Measurements from ENCODE around the gene GATB. TPM values are rescaled to one million over a fixed set of nuclear protein-coding genes. Genes with fewer than 3 reads are reported as not detected.

GATB gene
- total and polyA plus RNA-seq, 2 donors (not counting 1 experiment from before 2014, with no cell fraction given): 18.7 to 20.8 TPM

DNA sequence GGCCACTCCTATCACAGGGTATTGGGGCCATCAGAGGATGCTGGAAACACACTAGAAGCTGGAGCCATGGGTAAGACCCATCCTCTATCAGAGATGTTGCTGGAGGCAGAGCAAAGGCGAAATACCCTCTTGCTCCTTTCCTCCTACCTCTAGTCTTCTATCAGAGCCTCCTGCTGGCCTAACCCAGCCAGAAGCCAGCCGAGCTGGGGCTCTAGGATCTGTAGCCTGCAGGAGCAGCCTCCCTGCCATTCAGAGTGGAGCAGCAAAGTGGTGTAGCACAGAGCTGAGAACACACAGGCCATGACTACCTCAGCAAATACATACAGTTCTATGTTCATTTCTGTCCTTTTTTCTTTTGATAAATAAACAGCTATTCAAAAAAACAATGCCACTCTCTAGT, 35.7 kb downstream of the GATB start:
- no peaks in the 10 kb centered on the region for H3K36me3 ChIP-seq (ENCODE audit: control insufficient read depth, insufficient read depth, low read length)
- H3K79me2 ChIP-seq (ENCODE audit: control insufficient read depth, insufficient read depth, low read length): no peaks in the 10 kb centered on the region
- H3K27ac ChIP-seq (ENCODE audit: insufficient read depth, low read length): no peak overlapping the region
- no peak overlapping the region for H3K4me2 ChIP-seq (ENCODE audit: extremely low read depth, insufficient read depth, low read length)
- H3K9me3 ChIP-seq (ENCODE audit: control insufficient read depth, insufficient read depth, low read depth, low read length): no peaks in the 10 kb centered on the region
- no peaks in the 10 kb centered on the region for H3K4me1 ChIP-seq (ENCODE audit: control insufficient read depth, extremely low read depth, insufficient read depth, low read length)
- H3K4me3 ChIP-seq (replicated peaks in 1 of 4; ENCODE audit: control extremely low read depth in 1 of 4, insufficient read depth in 1 of 4, low read depth in 3 of 4, low read length in 4 of 4): no peak overlapping the region
- no peaks in the 10 kb centered on the region for H4K20me1 ChIP-seq (ENCODE audit: control insufficient read depth, extremely low read depth, insufficient read depth, low read length)
- no peaks in the 10 kb centered on the region for H3K27me3 ChIP-seq (ENCODE audit: control insufficient read depth, insufficient read depth, low read length)
- DNase-seq (ENCODE audit: low read depth in 2 of 2): no peak
- TF ChIP-seq, protein P1, sequence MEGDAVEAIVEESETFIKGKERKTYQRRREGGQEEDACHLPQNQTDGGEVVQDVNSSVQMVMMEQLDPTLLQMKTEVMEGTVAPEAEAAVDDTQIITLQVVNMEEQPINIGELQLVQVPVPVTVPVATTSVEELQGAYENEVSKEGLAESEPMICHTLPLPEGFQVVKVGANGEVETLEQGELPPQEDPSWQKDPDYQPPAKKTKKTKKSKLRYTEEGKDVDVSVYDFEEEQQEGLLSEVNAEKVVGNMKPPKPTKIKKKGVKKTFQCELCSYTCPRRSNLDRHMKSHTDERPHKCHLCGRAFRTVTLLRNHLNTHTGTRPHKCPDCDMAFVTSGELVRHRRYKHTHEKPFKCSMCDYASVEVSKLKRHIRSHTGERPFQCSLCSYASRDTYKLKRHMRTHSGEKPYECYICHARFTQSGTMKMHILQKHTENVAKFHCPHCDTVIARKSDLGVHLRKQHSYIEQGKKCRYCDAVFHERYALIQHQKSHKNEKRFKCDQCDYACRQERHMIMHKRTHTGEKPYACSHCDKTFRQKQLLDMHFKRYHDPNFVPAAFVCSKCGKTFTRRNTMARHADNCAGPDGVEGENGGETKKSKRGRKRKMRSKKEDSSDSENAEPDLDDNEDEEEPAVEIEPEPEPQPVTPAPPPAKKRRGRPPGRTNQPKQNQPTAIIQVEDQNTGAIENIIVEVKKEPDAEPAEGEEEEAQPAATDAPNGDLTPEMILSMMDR (conservative IDR thresholded peaks at IDR 0.05 in 1 of 2, IDR thresholded peaks at IDR 0.05 in 1 of 2; ENCODE audit: low read depth in 1 of 2, low read length in 2 of 2): no peak
- no peak for TF ChIP-seq EZH2 (IDR thresholded peaks at IDR 0.05; ENCODE audit: low read length, missing control alignments)
- H3K9ac ChIP-seq (ENCODE audit: insufficient read depth, low read length): no peak overlapping the region
- no peak overlapping the region for H2AFZ ChIP-seq (ENCODE audit: low read length)

- DNase-seq (ENCODE audit: low read depth in 2 of 2): no peak
- Histone ChIP-seq H3K9me3 (ENCODE audit: control insufficient read depth, insufficient read depth, low read depth, low read length) (no peaks in the 10 kb centered on the region), H3K27ac (ENCODE audit: insufficient read depth, low read length) (no peak overlapping the region), H3K4me1 (ENCODE audit: control insufficient read depth, extremely low read depth, insufficient read depth, low read length) (no peaks in the 10 kb centered on the region), H3K36me3 (ENCODE audit: control insufficient read depth, insufficient read depth, low read length) (no peaks in the 10 kb centered on the region), H3K79me2 (ENCODE audit: control insufficient read depth, insufficient read depth, low read length) (no peaks in the 10 kb centered on the region), H3K4me2 (ENCODE audit: extremely low read depth, insufficient read depth, low read length) (no peak overlapping the region), H3K27me3 (ENCODE audit: control insufficient read depth, insufficient read depth, low read length) (no peaks in the 10 kb centered on the region), H3K9ac (ENCODE audit: insufficient read depth, low read length) (no peak overlapping the region), H2AFZ (ENCODE audit: low read length) (no peak overlapping the region), H4K20me1 (ENCODE audit: control insufficient read depth, extremely low read depth, insufficient read depth, low read length) (no peaks in the 10 kb centered on the region), H3K4me3 (replicated peaks in 1 of 4; ENCODE audit: control extremely low read depth in 1 of 4, insufficient read depth in 1 of 4, low read depth in 3 of 4, low read length in 4 of 4) (no peak overlapping the region)
- TF ChIP-seq, protein P1 (conservative IDR thresholded peaks at IDR 0.05 in 1 of 2, IDR thresholded peaks at IDR 0.05 in 1 of 2; ENCODE audit: low read depth in 1 of 2, low read length in 2 of 2): no peak
- no peak for TF ChIP-seq EZH2 (IDR thresholded peaks at IDR 0.05; ENCODE audit: low read length, missing control alignments)
Measured at GRCh38 chr4:151721916-151722315, 38.9 kb downstream of the GATB start.

DNA sequence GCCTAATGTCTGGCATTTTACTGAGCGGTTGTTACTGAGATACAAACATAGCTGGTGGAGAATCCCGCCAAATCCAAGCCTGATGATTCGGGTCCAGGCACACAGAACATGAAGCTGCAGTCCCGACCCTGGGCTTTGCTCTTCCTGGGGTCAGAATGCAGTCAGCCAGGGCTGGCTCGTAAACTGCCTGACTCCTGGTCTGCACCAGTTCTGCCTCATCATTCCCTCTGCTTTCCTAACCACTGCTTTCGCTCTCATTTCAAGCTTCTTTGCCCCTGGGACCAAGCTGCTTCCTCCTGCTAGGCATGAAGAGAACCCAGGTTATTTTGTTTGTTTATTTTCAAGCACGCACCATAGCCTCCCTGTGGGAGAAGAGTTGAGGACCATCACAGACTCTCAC, 39.3 kb downstream of the GATB start:
- H3K27ac ChIP-seq (ENCODE audit: insufficient read depth, low read length): no peak overlapping the region
- no peaks in the 10 kb centered on the region for H3K27me3 ChIP-seq (ENCODE audit: control insufficient read depth, insufficient read depth, low read length)
- TF ChIP-seq, protein P1 (conservative IDR thresholded peaks at IDR 0.05 in 1 of 2, IDR thresholded peaks at IDR 0.05 in 1 of 2; ENCODE audit: low read depth in 1 of 2, low read length in 2 of 2): no peak
- TF ChIP-seq EZH2 (IDR thresholded peaks at IDR 0.05; ENCODE audit: low read length, missing control alignments): no peak
- H3K4me3 ChIP-seq (replicated peaks in 1 of 4; ENCODE audit: control extremely low read depth in 1 of 4, insufficient read depth in 1 of 4, low read depth in 3 of 4, low read length in 4 of 4): no peak overlapping the region
- no peak overlapping the region for H2AFZ ChIP-seq (ENCODE audit: low read length)
- no peaks in the 10 kb centered on the region for H3K9me3 ChIP-seq (ENCODE audit: control insufficient read depth, insufficient read depth, low read depth, low read length)
- H3K9ac ChIP-seq (ENCODE audit: insufficient read depth, low read length): no peak overlapping the region
- H3K4me2 ChIP-seq (ENCODE audit: extremely low read depth, insufficient read depth, low read length): no peak overlapping the region
- no peaks in the 10 kb centered on the region for H3K79me2 ChIP-seq (ENCODE audit: control insufficient read depth, insufficient read depth, low read length)
- H4K20me1 ChIP-seq (ENCODE audit: control insufficient read depth, extremely low read depth, insufficient read depth, low read length): no peaks in the 10 kb centered on the region
- no peak for DNase-seq (ENCODE audit: low read depth in 2 of 2)
- H3K36me3 ChIP-seq (ENCODE audit: control insufficient read depth, insufficient read depth, low read length): no peaks in the 10 kb centered on the region
- H3K4me1 ChIP-seq (ENCODE audit: control insufficient read depth, extremely low read depth, insufficient read depth, low read length): no peaks in the 10 kb centered on the region

All from fibroblast of lung (primary cell).